NCI-H2196 (cell line): ENCODE measurements around the gene TTLL8.
A peak's percentile ranks its signal among the peaks of the same experiment; 100 is the strongest.
"Not testable (repeated sequence)": the region's sequence is repeated elsewhere in the genome, so short reads cannot be mapped to it uniquely, and the experiment has no call there.

Experiments used
- DNase-seq: peaks from one replicate; lab custom pipeline; 2025; ENCODE audit not compliant: unreplicated experiment; lab: John Stamatoyannopoulos, UW

TTLL8 gene

GRCh38 chr22:49992921-49993648 is 65.0 kb downstream of the TTLL8 start:
- DNase-seq: no peak

- no peak for DNase-seq
Measured at GRCh38 chr22:49991907-49992533, 66.1 kb downstream of the TTLL8 start.

- no peak for DNase-seq
Measured at GRCh38 chr22:49991167-49991566, 66.9 kb downstream of the TTLL8 start.

GRCh38 chr22:49989826-49990225 is 68.3 kb downstream of the TTLL8 start:
- DNase-seq: not testable (repeated sequence)

GRCh38 chr22:49986325-49986724 is 71.8 kb downstream of the TTLL8 start:
- no peak for DNase-seq

- no peak for DNase-seq
Measured at GRCh38 chr22:49983148-49984042, 74.7 kb downstream of the TTLL8 start.

GRCh38 chr22:49981799-49982198 is 76.3 kb downstream of the TTLL8 start:
- DNase-seq: not testable (repeated sequence)

GRCh38 chr22:49979587-49980264 is 78.4 kb downstream of the TTLL8 start:
- no peak for DNase-seq

GRCh38 chr22:49977578-49977977 is 80.5 kb downstream of the TTLL8 start:
- DNase-seq: no peak

GRCh38 chr22:49976439-49977175 is 81.5 kb downstream of the TTLL8 start:
- DNase-seq: no peak

GRCh38 chr22:49975543-49976389 is 82.3 kb downstream of the TTLL8 start:
- DNase-seq: no peak

GRCh38 chr22:49973018-49973961 is 84.8 kb downstream of the TTLL8 start:
- DNase-seq: no peak

- DNase-seq: no peak
Measured at GRCh38 chr22:49972163-49973017, 85.7 kb downstream of the TTLL8 start.

- DNase-seq: no peak
Measured at GRCh38 chr22:49971232-49972162, 86.6 kb downstream of the TTLL8 start.

GRCh38 chr22:49970528-49971231 is 87.4 kb downstream of the TTLL8 start:
- peak; percentile 82 for DNase-seq
